ENCODE data around the gene MUC5AC.

GRCh38 chr11:1171985-1172728 is 14.4 kb downstream of the MUC5AC start:
- TF ChIP-seq EZH2phosphoT487 (IDR thresholded peaks at IDR 0.05; ENCODE audit: low read depth) (no peak), CTCF (IDR thresholded peaks at IDR 0.05; ENCODE audit: low read depth, low read length) (no peak)
